GM12872 (cell line): ENCODE results near the gene PEAK1.

Experiments used
- CTCF ChIP-seq: IDR thresholded peaks from 3 replicates; pipeline ENCODE4 v1.5.1; 2011; ENCODE audit warnings: low read depth, mild to moderate bottlenecking, low read length, moderate library complexity; ENCODE audit not compliant: insufficient read depth

PEAK1 gene

GRCh38 chr15:77437264-77437663 is 17.4 kb upstream of the PEAK1 start:
- no peak for TF ChIP-seq CTCF

- no peak for TF ChIP-seq CTCF
Observed at GRCh38 chr15:77436822-77437221, 16.9 kb upstream of the PEAK1 start.

GRCh38 chr15:77430652-77431051 is 10.7 kb upstream of the PEAK1 start:
- no peak for TF ChIP-seq CTCF

GRCh38 chr15:77430213-77430612 is 10.3 kb upstream of the PEAK1 start:
- no peak for TF ChIP-seq CTCF

- TF ChIP-seq CTCF = no peak
Observed at GRCh38 chr15:77426871-77427270, 7.0 kb upstream of the PEAK1 start.

GRCh38 chr15:77426377-77426776 is 6.5 kb upstream of the PEAK1 start:
- TF ChIP-seq CTCF = no peak

GRCh38 chr15:77425104-77425503 is 5.2 kb upstream of the PEAK1 start:
- no peak for TF ChIP-seq CTCF

- TF ChIP-seq CTCF = no peak
Observed at GRCh38 chr15:77421370-77421700, 1.4 kb upstream of the PEAK1 start.
